SK-N-SH (cell line): Measurements from ENCODE around the gene GSK3B. TPM values are rescaled to one million over a fixed set of nuclear protein-coding genes. Genes with fewer than 3 reads are reported as not detected.

Experiments
- CTCF ChIA-PET: fragments of 300-600, 350-600 bp; formaldehyde crosslinking; extraction: SDS; loops from one replicate; lab custom pipeline; 2021; lab: Yijun Ruan, JAX
- POLR2A ChIA-PET: fragments of 350-600 bp; sonication (Branson Sonifier 250); formaldehyde crosslinking; extraction: SDS; loops from one replicate; lab custom pipeline; 2020; ENCODE audit warnings: antibody characterized with exemption, inconsistent platforms; lab: Yijun Ruan, JAX
- DNase-seq: peaks from one replicate; pipeline ENCODE4 v3.0.0; 2012
- H2AFZ ChIP-seq: fragments of 200-600 bp; sonication (generic); 2 replicates; pipeline ENCODE4 v1.8.1; 2016; ENCODE audit warnings: antibody characterized with exemption, mild to moderate bottlenecking, low read depth
- H3F3A ChIP-seq: fragments of 200-600 bp; sonication (generic); replicated peaks from 2 replicates; pipeline ENCODE3; 2016; ENCODE audit warnings: antibody characterized with exemption, mild to moderate bottlenecking; ENCODE audit not compliant: insufficient read depth
- H3K27ac ChIP-seq, 2 experiments: fragments of 200-500 bp in 1 of 2; fragments of 200-600 bp in 1 of 2; sonication (Bioruptor generic) in 1 of 2; sonication (generic), shearing (Covaris generic) in 1 of 2; 2 replicates each; pipeline versions ENCODE4 v1.5.1 to v1.6.1; 2014 to 2016; ENCODE audit warnings: low read depth in 2 of 2, inconsistent platforms in 1 of 2, low read length in 1 of 2, mild to moderate bottlenecking in 1 of 2, mixed read lengths in 1 of 2
- H3K27me3 ChIP-seq: fragments of 200-600 bp; sonication (generic), shearing (Covaris generic); 2 replicates; pipeline ENCODE4 v1.6.1; 2016; ENCODE audit warnings: mixed run types; ENCODE audit not compliant: insufficient read depth
- H3K36me3 ChIP-seq, 2 experiments: fragments of 200-500 bp in 1 of 2; fragments of 200-600 bp in 1 of 2; sonication (Bioruptor generic) in 1 of 2; sonication (generic) in 1 of 2; replicated peaks in 1 of 2; 2 replicates each; pipeline versions ENCODE3 to v1.5.1; 2014 to 2016; ENCODE audit warnings: low read length in 1 of 2, mild to moderate bottlenecking in 1 of 2; ENCODE audit not compliant: insufficient read depth in 2 of 2, control insufficient read depth in 1 of 2
- H3K4me1 ChIP-seq, 2 experiments: fragments of 200-500 bp in 1 of 2; fragments of 200-600 bp in 1 of 2; sonication (Bioruptor generic) in 1 of 2; sonication (generic), shearing (Covaris generic) in 1 of 2; 2 replicates each; pipeline versions ENCODE4 v1.5.1 to v1.6.1; 2014 to 2016; ENCODE audit warnings: low read depth in 1 of 2, low read length in 1 of 2, mixed run types in 1 of 2; ENCODE audit not compliant: insufficient read depth in 2 of 2, control insufficient read depth in 1 of 2
- H3K4me2 ChIP-seq: fragments of 200-600 bp; sonication (generic), shearing (Covaris generic); 2 replicates; pipeline ENCODE4 v1.6.1; 2017; ENCODE audit warnings: mixed run types
- H3K4me3 ChIP-seq, 2 experiments: fragments of 200-500 bp in 1 of 2; fragments of 200-600 bp in 1 of 2; sonication (Bioruptor generic) in 1 of 2; sonication (generic), shearing (Covaris generic) in 1 of 2; 2 replicates each; pipeline versions ENCODE4 v1.5.1 to v1.8.1; 2014 to 2016; ENCODE audit warnings: low read depth in 2 of 2, inconsistent platforms in 1 of 2, low read length in 1 of 2, mild to moderate bottlenecking in 1 of 2, mixed read lengths in 1 of 2, moderate library complexity in 1 of 2
- H3K79me2 ChIP-seq: fragments of 200-600 bp; sonication (generic); 2 replicates; pipeline ENCODE4 v1.8.1; 2017; ENCODE audit warnings: mild to moderate bottlenecking; ENCODE audit not compliant: insufficient read depth
- H3K9ac ChIP-seq: fragments of 200-600 bp; sonication (generic); 2 replicates; pipeline ENCODE4 v1.6.1; 2017; ENCODE audit warnings: mixed run types
- H3K9me2 ChIP-seq: fragments of 200-600 bp; sonication (generic); 2 replicates; pipeline ENCODE4 v1.6.1; 2017; ENCODE audit warnings: mixed run types
- H3K9me3 ChIP-seq: fragments of 200-600 bp; sonication (generic); 2 replicates; pipeline ENCODE4 v1.6.1; 2017; ENCODE audit warnings: mixed run types, mild to moderate bottlenecking, moderate library complexity
- H4K20me1 ChIP-seq: fragments of 200-600 bp; sonication (generic); 2 replicates; pipeline ENCODE4 v1.6.1; 2017; ENCODE audit warnings: mild to moderate bottlenecking, mixed run types; ENCODE audit not compliant: insufficient read depth
- CHD2 ChIP-seq: fragments of 150-350 bp; IDR thresholded peaks from 2 replicates; pipeline ENCODE4 v1.6.1; 2018; ENCODE audit warnings: low read length; ENCODE audit not compliant: partially characterized antibody
- ELF1 ChIP-seq: IDR thresholded peaks from 2 replicates; pipeline ENCODE4 v1.4.0; 2012
- EP300 ChIP-seq, 2 experiments: IDR thresholded peaks; 2 replicates each; pipeline versions ENCODE4 v1.4.0 to v1.6.1; 2012; ENCODE audit warnings: borderline replicate concordance in 1 of 2, low read depth in 1 of 2, low read length in 1 of 2
- FOXJ3 ChIP-seq: sonication (generic); formaldehyde crosslinking; IDR thresholded peaks from 2 replicates; pipeline ENCODE4 v1.5.1; 2020; ENCODE audit warnings: mild to moderate bottlenecking, missing genetic modification reagents
- GABPA ChIP-seq: IDR thresholded peaks from 2 replicates; pipeline ENCODE4 v1.4.0; 2012; ENCODE audit warnings: low read depth, mild to moderate bottlenecking
- GATA2 ChIP-seq: sonication (generic); formaldehyde crosslinking; IDR thresholded peaks from 2 replicates; pipeline ENCODE4 v1.5.0; 2020; ENCODE audit warnings: mild to moderate bottlenecking, missing genetic modification reagents
- JUND ChIP-seq: IDR thresholded peaks from 2 replicates; pipeline ENCODE4 v1.4.0; 2012
- MAX ChIP-seq: IDR thresholded peaks from 2 replicates; pipeline ENCODE4 v1.4.0; 2012; ENCODE audit warnings: low read depth
- MEF2A ChIP-seq: IDR thresholded peaks from 2 replicates; pipeline ENCODE4 v1.4.0; 2012; ENCODE audit warnings: low read depth, borderline replicate concordance
- NFIC ChIP-seq: IDR thresholded peaks from 2 replicates; pipeline ENCODE4 v1.4.0; 2012; ENCODE audit warnings: borderline replicate concordance
- PBX3 ChIP-seq: IDR thresholded peaks from 2 replicates; pipeline ENCODE4; 2012
- REST ChIP-seq: IDR thresholded peaks from 2 replicates; pipeline ENCODE4 v1.6.1; 2012; ENCODE audit warnings: mild to moderate bottlenecking, low read depth, low read length, moderate library complexity
- RFX5 ChIP-seq: IDR thresholded peaks from 2 replicates; pipeline ENCODE4 v1.6.1; 2012; ENCODE audit warnings: mild to moderate bottlenecking, improper control_type of control experiment, low read length
- RXRA ChIP-seq: IDR thresholded peaks from 2 replicates; pipeline ENCODE4 v1.4.0; 2012; ENCODE audit warnings: low read depth, mild to moderate bottlenecking, borderline replicate concordance
- SIN3A ChIP-seq: IDR thresholded peaks from 2 replicates; pipeline ENCODE4 v1.6.1; 2012; ENCODE audit warnings: low read depth, mild to moderate bottlenecking, low read length, moderate library complexity, borderline replicate concordance
- TEAD4 ChIP-seq: IDR thresholded peaks from 2 replicates; pipeline ENCODE4 v1.4.0; 2012; ENCODE audit warnings: mild to moderate bottlenecking, borderline replicate concordance; ENCODE audit not compliant: insufficient read depth
- USF1 ChIP-seq: IDR thresholded peaks from 2 replicates; pipeline ENCODE4 v1.4.0; 2012; ENCODE audit warnings: low read depth, borderline replicate concordance
- YY1 ChIP-seq: IDR thresholded peaks from 2 replicates; pipeline ENCODE4 v1.4.0; 2012; ENCODE audit warnings: low read depth, mild to moderate bottlenecking
- WGBS: methylation state at CpG from one replicate; pipeline ENCODE4 v1.1.6; 2017; ENCODE audit warnings: low lambda C conversion rate; 5-methylcytosine and 5-hydroxymethylcytosine counted together
- polyA plus RNA-seq, 3 experiments: library from polyadenylated mRNA; depleted of rRNA; stranded (reverse); fragments of >200 nt; gene quantifications; 2 replicates each; pipeline ENCODE4 v1.2.3, GENCODE V29; 2012

The GSK3B gene
- polyA plus RNA-seq, 1 of the 3 experiments (the other 2 are of a cell fraction) = 15.9 TPM

GRCh38 chr3:119778811-119779210, 315.4 kb downstream of the GSK3B start (continued):
- no peak for TF ChIP-seq REST
- TF ChIP-seq MEF2A = no peak
- no peak for TF ChIP-seq RXRA
- TF ChIP-seq JUND = no peak
- no peak for TF ChIP-seq PBX3
- no peak for TF ChIP-seq USF1
- TF ChIP-seq RFX5 = no peak

GRCh38 chr3:119778176-119778575, 316.1 kb downstream of the GSK3B start:
- CTCF ChIA-PET = no interaction called here
- no peak overlapping the region for H3K27ac ChIP-seq
- 90% methylated on average over 1 of the region's 1 CpG for WGBS

GRCh38 chr3:119776304-119776703, 317.9 kb downstream of the GSK3B start:
- Histone ChIP-seq H3K9me3 (peaks cover 3% of the 10 kb centered on the region), H3K9ac (no peak overlapping the region), H3K36me3 (no peaks in the 10 kb centered on the region), H3K9me2 (no peaks in the 10 kb centered on the region), H3K27ac (no peak overlapping the region), H2AFZ (no peak overlapping the region), H3F3A (no peaks in the 10 kb centered on the region), H3K4me2 (no peak overlapping the region), H3K27me3 (no peaks in the 10 kb centered on the region), H3K79me2 (no peaks in the 10 kb centered on the region), H3K4me1 (no peaks in the 10 kb centered on the region), H3K4me3 (no peak overlapping the region), H4K20me1 (no peaks in the 10 kb centered on the region)
- ChIA-PET POLR2A (no interaction called here), CTCF (no interaction called here)
- 3% methylated on average over 1 of the region's 1 CpG for WGBS
- no peak for DNase-seq
- TF ChIP-seq TEAD4 = no peak
- TF ChIP-seq NFIC = no peak
- TF ChIP-seq SIN3A = no peak
- no peak for TF ChIP-seq YY1
- no peak for TF ChIP-seq EP300 (IDR thresholded peaks at IDR 0.05; ENCODE audit: borderline replicate concordance in 1 of 2, low read depth in 1 of 2, low read length in 1 of 2)
- TF ChIP-seq MAX = no peak
- TF ChIP-seq PBX3 = no peak
- TF ChIP-seq GABPA = no peak
- no peak for TF ChIP-seq CHD2
- no peak for TF ChIP-seq MEF2A
- TF ChIP-seq, all 33 proteins: peak for 0

More at GRCh38 chr3:119778176-119778575, 316.1 kb downstream of the GSK3B start:
- H3K36me3 ChIP-seq = no peaks in the 10 kb centered on the region
- H3K27me3 ChIP-seq = no peaks in the 10 kb centered on the region
- H3K79me2 ChIP-seq = no peaks in the 10 kb centered on the region
- no peaks in the 10 kb centered on the region for H3F3A ChIP-seq
- peaks cover 3% of the 10 kb centered on the region for H3K9me3 ChIP-seq
- no peaks in the 10 kb centered on the region for H4K20me1 ChIP-seq
- no peaks in the 10 kb centered on the region for H3K4me1 ChIP-seq
- H3K4me2 ChIP-seq = no peak overlapping the region
- POLR2A ChIA-PET = no interaction called here
- no peaks in the 10 kb centered on the region for H3K9me2 ChIP-seq
- H3K4me3 ChIP-seq = no peak overlapping the region
- no peak for DNase-seq
- H3K9ac ChIP-seq = no peak overlapping the region
- no peak overlapping the region for H2AFZ ChIP-seq
- no peak for TF ChIP-seq ELF1
- no peak for TF ChIP-seq GATA2
- TF ChIP-seq FOXJ3 = no peak
